HG03135 (cell line): ENCODE data around the gene CXXC4.

Source experiments
- ATAC-seq: cut with Tn5 transposase; IDR thresholded peaks from one replicate; pipeline ENCODE4 v1.9.1; 2021; ENCODE audit warnings: mild to moderate bottlenecking, moderate library complexity; ENCODE audit not compliant: unreplicated experiment

The CXXC4 gene

GRCh38 chr4:104490096-104490769 lies 4.5 kb downstream of the CXXC4 start:
- ATAC-seq, result peak; percentile 39

- ATAC-seq, result no peak
Observed at GRCh38 chr4:104489731-104490095, 5.0 kb downstream of the CXXC4 start.

GRCh38 chr4:104488151-104488550 lies 6.5 kb downstream of the CXXC4 start:
- ATAC-seq, result no peak

- no peak for ATAC-seq
Observed at GRCh38 chr4:104486716-104487504, 7.8 kb downstream of the CXXC4 start.

GRCh38 chr4:104475652-104476051 lies 19.0 kb downstream of the CXXC4 start:
- ATAC-seq, result no peak

- no peak for ATAC-seq
Observed at GRCh38 chr4:104472766-104473165, 21.9 kb downstream of the CXXC4 start.

- ATAC-seq, result no peak
Observed at GRCh38 chr4:104470770-104471169, 23.9 kb downstream of the CXXC4 start.

GRCh38 chr4:104469794-104470193 lies 24.9 kb downstream of the CXXC4 start:
- no peak for ATAC-seq

- no peak for ATAC-seq
Observed at GRCh38 chr4:104465619-104466018, 29.1 kb downstream of the CXXC4 start.

GRCh38 chr4:104465201-104465600 lies 29.5 kb downstream of the CXXC4 start:
- no peak for ATAC-seq

GRCh38 chr4:104462641-104463040 lies 32.1 kb downstream of the CXXC4 start:
- ATAC-seq, result no peak

GRCh38 chr4:104457308-104457981 lies 37.2 kb downstream of the CXXC4 start:
- ATAC-seq, result peak; percentile 57

GRCh38 chr4:104451573-104451972 lies 43.1 kb downstream of the CXXC4 start:
- ATAC-seq, result peak; percentile 69

- ATAC-seq, result no peak
Observed at GRCh38 chr4:104449537-104449936, 45.2 kb downstream of the CXXC4 start.

- no peak for ATAC-seq
Observed at GRCh38 chr4:104447294-104447693, 47.4 kb downstream of the CXXC4 start.

- no peak for ATAC-seq
Observed at GRCh38 chr4:104446431-104447278, 48.0 kb downstream of the CXXC4 start.

GRCh38 chr4:104444685-104445084 lies 50.0 kb downstream of the CXXC4 start:
- ATAC-seq, result no peak

- no peak for ATAC-seq
Observed at GRCh38 chr4:104436542-104436941, 58.2 kb downstream of the CXXC4 start.

- ATAC-seq, result no peak
Observed at GRCh38 chr4:104429150-104429741, 65.4 kb downstream of the CXXC4 start.

- ATAC-seq, result no peak
Observed at GRCh38 chr4:104425948-104426347, 68.7 kb downstream of the CXXC4 start.

GRCh38 chr4:104424989-104425388 lies 69.7 kb downstream of the CXXC4 start:
- no peak for ATAC-seq
